HG03097 (cell line): ENCODE measurements around the gene OR5M11.
"Not testable (repeated sequence)": the region's sequence is repeated elsewhere in the genome, so short reads cannot be mapped to it uniquely, and the experiment has no call there.

Experiments
- ATAC-seq: cut with Tn5 transposase; IDR thresholded peaks from one replicate; pipeline ENCODE4 v1.9.1; 2021; ENCODE audit not compliant: unreplicated experiment, low FRiP score

Gene OR5M11

GRCh38 chr11:56543157-56543556 lies at the start of gene OR5M11:
Gene OR5M11 (minus strand): TSS chr11:56543257. CDS start chr11:56543257, 0 bp downstream.
- no peak for ATAC-seq

GRCh38 chr11:56592088-56592717 lies 49.1 kb upstream of the OR5M11 start:
- ATAC-seq: not testable (repeated sequence)

- ATAC-seq: no peak
Measured at GRCh38 chr11:56577621-56578020, 34.6 kb upstream of the OR5M11 start, which contains the start of gene OR5M10. Gene OR5M10 (minus strand): TSS chr11:56577721. CDS start chr11:56577721, 0 bp downstream.

GRCh38 chr11:56558574-56558973 lies 15.5 kb upstream of the OR5M11 start:
- ATAC-seq: no peak

- not testable (repeated sequence) for ATAC-seq
Measured at GRCh38 chr11:56554691-56555090, 11.6 kb upstream of the OR5M11 start.

- ATAC-seq: no peak
Measured at GRCh38 chr11:56545531-56545930, 2.5 kb upstream of the OR5M11 start.

DNA sequence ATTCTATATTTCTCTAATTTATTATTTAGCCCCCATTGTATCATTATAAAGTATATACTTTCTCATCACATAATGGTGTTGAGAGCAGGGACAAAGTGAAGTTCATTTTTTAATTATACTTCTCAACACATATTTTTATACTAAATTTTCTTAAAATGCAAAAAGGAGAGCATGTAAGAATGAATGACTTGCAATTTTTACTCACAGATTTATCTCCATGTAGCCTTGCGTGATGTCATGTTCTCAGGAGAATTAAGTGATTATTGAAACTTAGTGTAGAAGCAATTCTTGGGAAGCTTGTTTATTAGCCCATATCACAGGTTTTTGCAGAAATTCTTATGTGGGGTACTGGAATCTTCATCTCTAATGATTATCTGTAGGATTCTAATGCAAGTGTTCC lies 682 bp upstream of the OR5M11 start:
- no peak for ATAC-seq

- ATAC-seq: no peak
Measured at GRCh38 chr11:56533054-56533740, 9.9 kb downstream of the OR5M11 start.

DNA sequence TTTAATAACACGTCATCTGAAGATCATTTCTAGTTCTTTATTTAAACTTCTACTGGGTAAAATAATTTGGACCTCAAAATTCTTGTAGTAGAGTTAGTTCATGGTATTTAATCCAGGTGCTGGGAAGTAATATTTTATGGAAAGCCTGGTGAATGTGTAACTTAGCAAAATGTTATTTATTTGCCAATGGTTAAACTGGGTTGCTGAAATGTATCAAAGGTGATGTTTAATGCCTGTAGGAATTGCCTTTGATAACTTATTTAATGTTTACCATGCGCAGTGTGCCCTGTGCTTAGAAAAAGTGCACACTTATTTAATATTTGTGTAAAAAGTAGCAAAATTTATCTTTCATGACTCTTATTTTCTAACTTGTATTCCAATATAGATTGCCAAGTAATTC lies 11.2 kb downstream of the OR5M11 start:
- ATAC-seq: no peak

DNA sequence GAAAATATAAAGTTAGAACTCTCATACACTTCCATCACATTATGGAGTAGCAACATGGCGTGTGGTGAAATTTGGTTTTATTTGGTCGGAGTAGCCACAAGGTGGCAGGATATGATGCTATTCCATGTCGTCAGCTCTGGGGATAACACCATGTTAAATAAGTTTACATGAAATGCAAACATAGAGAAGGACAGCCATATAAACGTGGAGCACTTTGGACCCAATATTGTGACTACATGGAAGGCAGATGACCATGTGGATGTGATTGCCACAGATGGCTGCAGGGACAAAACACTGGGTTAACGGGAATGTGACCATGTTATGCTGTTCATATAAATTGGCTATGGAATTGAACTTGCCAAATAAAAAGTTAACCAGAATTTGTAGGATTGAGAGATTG lies 21.0 kb downstream of the OR5M11 start:
- no peak for ATAC-seq

GRCh38 chr11:56513280-56513679 lies 29.8 kb downstream of the OR5M11 start:
- ATAC-seq: no peak

GRCh38 chr11:56509439-56509838 lies 33.6 kb downstream of the OR5M11 start:
- no peak for ATAC-seq

DNA sequence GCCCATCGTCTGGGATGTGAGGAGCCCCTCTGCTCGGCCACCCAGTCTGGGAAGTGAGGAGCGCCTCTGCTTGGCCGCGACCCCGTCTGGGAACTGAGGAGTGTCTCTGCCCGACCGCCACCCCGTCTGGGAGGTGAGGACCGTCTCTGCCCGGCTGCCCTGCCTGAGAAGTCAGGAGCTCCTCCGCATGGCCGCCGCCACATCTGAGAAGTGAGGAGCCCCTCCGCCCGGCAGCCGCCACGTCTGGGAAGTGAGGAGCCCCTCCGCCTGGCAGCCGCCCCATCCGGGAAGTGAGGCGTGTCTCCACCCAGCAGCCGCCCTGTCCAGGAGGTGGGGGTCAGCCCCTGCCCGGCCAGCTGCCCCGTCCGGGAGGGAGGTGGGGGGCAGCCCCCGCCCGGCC lies 46.0 kb downstream of the OR5M11 start:
- ATAC-seq: no peak

- ATAC-seq: no peak
Measured at GRCh38 chr11:56495117-56495516, 47.9 kb downstream of the OR5M11 start.
